GM12891 (cell line): Measurements from ENCODE around the gene SSH2.

Source experiments
- POLR2A ChIP-seq: IDR thresholded peaks from 2 replicates; pipeline ENCODE4 v1.6.1; 2011; ENCODE audit warnings: low read depth, low read length, control low read depth
- POLR2AphosphoS5 ChIP-seq: IDR thresholded peaks from 2 replicates; pipeline ENCODE4 v1.6.1; 2011; ENCODE audit warnings: low read depth, low read length, control low read depth

- TF ChIP-seq POLR2AphosphoS5: no peak
- TF ChIP-seq POLR2A: no peak
Observed at GRCh38 chr17:29927546-29927945, 2.5 kb downstream of the SSH2 start.
